Activated effector memory CD4-positive, alpha-beta T cell treated with anti-CD3 and anti-CD28 coated beads, Interleukin-2, amount 50 U/mL, for 16 hours (primary cell): ENCODE results near the gene PHLDB2.
A peak's percentile ranks its signal among the peaks of the same experiment; 100 is the strongest.

Experiments
- DNase-seq: peaks from one replicate; pipeline ENCODE4 v3.0.0-alpha.2; 2020

The PHLDB2 gene

GRCh38 chr3:111967651-111968274 is 108.7 kb downstream of the PHLDB2 start:
- DNase-seq: peak; percentile 91

GRCh38 chr3:111968319-111969054 is 109.4 kb downstream of the PHLDB2 start:
- no peak for DNase-seq

GRCh38 chr3:111970376-111970775 is 111.3 kb downstream of the PHLDB2 start:
- DNase-seq: no peak

DNA sequence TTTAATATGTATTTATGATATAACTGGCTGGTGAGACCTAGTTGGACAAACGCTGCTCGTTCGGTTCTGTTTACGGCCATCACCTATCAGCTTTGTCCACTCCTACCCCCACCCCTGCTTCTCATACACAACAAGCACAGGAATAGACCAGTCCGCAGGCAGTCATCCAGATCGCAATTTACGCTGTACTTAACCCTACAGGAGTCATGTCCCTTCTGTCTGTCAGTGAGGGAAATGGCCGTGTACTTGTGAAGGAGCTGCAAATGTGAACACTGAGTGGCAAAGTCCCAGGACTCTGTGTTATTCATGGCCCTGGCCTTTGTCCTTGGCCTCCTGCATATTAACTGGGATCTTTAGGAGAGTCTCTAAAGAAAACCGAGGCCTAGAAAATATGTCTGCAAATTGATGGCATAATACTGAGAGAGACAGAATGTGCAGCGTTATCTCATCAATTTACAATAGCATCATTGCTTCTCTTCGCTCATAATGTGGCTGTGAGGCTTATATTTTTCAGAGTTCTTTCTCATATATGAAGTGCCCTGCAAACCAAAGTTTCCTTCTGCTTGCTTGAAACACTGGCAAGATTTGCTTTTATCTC is 112.6 kb downstream of the PHLDB2 start:
- no peak for DNase-seq

GRCh38 chr3:111972891-111973290 is 113.8 kb downstream of the PHLDB2 start:
- no peak for DNase-seq

GRCh38 chr3:111975131-111975530 is 116.1 kb downstream of the PHLDB2 start:
- no peak for DNase-seq

GRCh38 chr3:111976254-111976653 is 117.2 kb downstream of the PHLDB2 start:
- no peak for DNase-seq

DNA sequence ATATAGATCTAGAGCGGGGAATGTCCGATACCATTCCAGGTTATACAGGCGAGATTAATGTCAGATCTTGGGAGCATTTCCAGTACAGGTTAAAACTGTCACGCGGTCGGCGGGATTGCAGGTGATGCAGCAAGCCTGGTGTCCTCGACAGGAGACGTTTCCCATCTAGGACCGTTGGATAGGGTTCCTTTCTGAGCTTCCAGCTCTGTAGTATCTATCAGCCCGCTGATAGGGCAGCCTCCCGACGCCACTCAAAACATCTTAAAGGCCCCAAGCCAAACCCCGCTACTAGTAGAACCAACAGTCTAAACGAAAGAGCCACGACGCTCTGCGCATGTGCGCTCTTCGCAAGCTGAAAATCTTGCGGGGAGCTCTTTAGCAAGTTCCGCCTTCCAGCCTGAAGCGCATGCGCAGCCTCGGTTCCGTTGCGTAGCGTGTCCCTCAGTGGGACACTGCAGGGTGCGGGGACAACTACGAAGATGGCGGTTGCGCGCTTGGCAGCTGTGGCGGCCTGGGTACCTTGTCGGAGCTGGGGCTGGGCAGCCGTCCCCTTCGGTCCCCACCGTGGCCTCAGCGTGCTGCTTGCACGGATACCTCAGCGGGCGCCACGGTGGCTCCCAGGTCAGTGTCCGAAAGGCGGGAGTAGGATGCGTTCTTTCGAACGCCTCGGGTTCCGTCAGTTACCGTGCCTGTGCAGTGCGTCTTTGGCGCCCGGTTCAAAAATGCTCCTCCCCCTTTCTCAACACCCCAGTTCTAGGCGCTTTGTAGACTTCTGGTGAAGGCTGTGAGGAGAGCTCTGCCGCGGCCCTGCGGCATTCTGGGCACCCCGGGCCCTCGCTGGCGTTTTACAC is 119.7 kb downstream of the PHLDB2 start, which contains the start of gene ABHD10:
ABHD10 (plus strand) TSS at position 444 of the 851 bp plus-strand sequence; CDS start at position 480, 36 bp downstream.
- DNase-seq: peak; percentile 99

GRCh38 chr3:111979434-111980038 is 120.5 kb downstream of the PHLDB2 start:
- no peak for DNase-seq

DNA sequence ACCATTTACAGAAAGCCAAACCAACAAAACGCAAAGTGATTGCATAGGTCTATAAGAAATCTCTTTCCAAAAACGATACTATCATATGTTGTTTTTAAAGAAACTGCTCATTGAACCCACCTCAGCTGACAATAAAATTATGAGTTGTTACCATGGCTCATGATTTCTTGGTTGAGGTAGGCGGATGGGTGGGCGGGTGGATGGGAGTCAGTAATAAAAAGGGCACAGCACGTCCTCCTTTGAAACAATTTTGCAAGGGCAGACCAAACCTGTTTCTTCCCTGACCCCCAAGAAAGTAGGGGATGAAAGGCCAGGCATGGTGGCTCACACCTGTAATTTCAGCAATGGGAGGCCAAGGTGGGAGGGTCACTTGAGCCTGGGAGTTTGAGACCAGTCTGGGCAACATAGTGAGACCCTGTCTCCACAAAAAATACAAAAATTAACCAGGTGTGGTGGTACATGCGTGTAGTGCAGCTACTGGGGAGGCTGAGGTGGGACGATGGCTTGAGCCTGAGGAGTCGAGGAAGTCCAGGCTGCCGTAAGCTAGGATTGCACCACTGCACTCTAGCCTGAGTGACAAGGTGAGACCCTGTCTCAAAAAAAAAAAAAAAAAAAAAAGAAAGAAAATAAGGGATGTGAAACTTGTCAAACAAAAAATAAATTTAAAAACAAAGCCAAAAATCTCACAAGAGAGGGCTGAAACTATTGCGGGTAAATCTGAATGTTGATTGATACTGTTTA is 121.8 kb downstream of the PHLDB2 start:
- peak; percentile 78 for DNase-seq

DNA sequence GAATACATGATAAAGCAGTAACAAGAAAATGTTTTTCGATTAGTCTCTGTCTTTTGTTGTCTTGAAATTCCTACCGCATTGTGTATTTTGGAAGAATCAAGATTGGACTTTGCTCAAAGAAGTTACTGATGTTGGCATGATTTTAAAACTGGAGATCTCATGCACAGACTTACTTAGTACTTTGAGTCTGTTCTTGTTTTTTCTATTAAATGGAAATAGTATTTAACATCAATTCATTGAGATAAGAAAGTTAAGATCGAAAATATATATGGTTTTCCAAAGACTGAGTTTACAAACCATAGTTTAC is 122.3 kb downstream of the PHLDB2 start:
- DNase-seq: no peak

GRCh38 chr3:111984636-111985298 is 125.7 kb downstream of the PHLDB2 start:
- no peak for DNase-seq

DNA sequence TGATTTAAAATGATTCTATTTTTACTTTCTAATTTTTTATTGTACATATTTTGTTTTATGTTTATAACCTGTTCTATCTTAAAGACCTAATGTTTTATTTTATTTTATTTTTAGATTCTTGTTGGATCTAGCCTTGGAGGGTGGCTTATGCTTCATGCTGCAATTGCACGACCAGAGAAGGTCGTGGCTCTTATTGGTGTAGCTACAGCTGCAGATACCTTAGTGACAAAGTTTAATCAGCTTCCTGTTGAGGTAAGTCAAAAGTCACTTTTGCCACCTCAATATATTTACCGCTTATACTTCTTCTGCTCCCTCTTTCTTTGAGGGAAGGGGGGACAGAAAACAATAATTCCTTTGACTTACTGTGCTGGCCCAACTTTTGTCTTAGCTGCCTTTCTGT is 127.7 kb downstream of the PHLDB2 start:
- DNase-seq: no peak

DNA sequence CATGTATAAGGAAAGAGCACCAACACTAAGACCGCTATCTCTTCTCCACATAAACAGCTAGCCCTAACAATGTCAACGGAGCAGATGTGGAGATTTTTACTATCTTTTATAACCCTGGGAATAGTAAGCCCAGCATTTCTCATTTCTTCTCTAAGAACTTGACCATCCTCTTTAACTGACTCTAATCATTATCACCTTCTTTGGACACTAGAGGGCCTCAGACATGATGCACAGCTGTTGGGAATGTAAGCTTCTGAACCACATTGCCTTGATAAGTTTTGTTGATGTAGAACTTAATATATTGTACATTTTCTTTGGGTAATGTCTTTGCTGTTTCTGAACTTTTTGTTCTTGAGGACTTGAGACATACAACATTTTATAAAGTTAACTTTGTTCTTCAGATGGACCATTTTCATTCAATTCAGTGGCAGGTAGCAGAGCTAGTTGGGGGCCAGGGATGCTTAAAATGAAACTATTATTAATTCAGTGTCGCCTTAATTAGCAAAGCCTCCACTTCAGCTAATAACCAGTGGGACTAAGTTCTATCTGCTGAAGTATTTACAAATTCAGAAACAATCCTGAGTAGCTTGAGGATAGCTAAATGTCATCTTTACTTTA is 130.1 kb downstream of the PHLDB2 start:
- no peak for DNase-seq

DNA sequence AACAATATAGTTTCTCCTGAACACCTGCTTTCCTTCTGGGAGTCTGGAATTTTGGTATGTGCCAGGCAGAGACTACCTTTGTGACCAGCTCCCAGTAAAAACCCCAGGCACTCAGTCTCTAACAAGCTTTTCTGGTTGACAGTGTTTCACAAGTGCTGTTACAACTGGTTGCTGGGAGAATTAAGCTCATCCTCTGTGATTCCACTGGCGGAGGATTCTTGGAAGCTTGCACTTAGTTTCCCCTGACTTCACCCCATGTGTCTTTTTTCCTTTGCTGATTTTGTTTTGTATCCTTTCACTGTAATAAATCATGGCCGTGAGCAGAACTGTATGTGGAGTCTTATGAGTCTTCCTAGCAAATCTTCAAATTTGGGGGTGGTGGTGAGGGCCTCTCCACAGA is 134.0 kb downstream of the PHLDB2 start:
- DNase-seq: no peak

GRCh38 chr3:111998636-111999483 is 139.8 kb downstream of the PHLDB2 start, which contains the start of gene TAGLN3:
Gene TAGLN3 (plus strand): TSS chr3:111998922. CDS start chr3:111999423, 501 bp downstream.
- no peak for DNase-seq

- no peak for DNase-seq
These were observed 140.6 kb downstream of the PHLDB2 start for GRCh38 chr3:111999484-112000324.

- no peak for DNase-seq
These were observed 141.3 kb downstream of the PHLDB2 start for GRCh38 chr3:112000367-112000771.

DNA sequence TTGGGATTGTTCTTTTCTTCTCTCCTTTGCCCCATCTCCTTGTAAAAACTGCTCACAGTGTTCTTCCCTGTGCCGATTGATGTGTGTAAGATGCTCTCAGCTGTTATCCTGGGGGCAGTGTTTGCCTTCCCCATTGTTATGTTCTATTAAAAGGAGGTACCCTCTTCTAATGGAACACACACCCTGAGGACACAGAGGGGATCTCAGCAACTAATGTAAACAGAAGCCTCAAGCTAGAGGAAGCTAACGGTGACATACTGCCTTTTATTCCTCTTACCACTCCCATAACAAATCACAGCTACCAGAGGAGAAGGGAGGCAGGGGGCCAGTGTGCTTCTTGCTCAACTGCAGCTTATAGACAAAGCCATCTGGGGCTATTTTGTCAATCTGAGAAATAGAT is 141.9 kb downstream of the PHLDB2 start:
- no peak for DNase-seq
